ENCODE data around the gene FOXP1.

The FOXP1 gene

GRCh38 chr3:71503525-71504249 is 79.8 kb downstream of the FOXP1 start:
- no peak for DNase-seq

- DNase-seq = no peak
Measured at GRCh38 chr3:71502066-71502625, 81.4 kb downstream of the FOXP1 start.

GRCh38 chr3:71500696-71501095 is 82.8 kb downstream of the FOXP1 start:
- no peak for DNase-seq

GRCh38 chr3:71499227-71499876 is 84.2 kb downstream of the FOXP1 start:
- no peak for DNase-seq

GRCh38 chr3:71498543-71498942 is 85.0 kb downstream of the FOXP1 start:
- no peak for DNase-seq

- DNase-seq = no peak
Measured at GRCh38 chr3:71497971-71498444, 85.5 kb downstream of the FOXP1 start.

GRCh38 chr3:71497367-71497897 is 86.1 kb downstream of the FOXP1 start:
- DNase-seq = no peak

- DNase-seq = peak; percentile 50
Measured at GRCh38 chr3:71495708-71496472, 87.6 kb downstream of the FOXP1 start.

- DNase-seq = no peak
Measured at GRCh38 chr3:71494212-71494611, 89.3 kb downstream of the FOXP1 start.

- DNase-seq = peak; percentile 84
Measured at GRCh38 chr3:71492974-71493771, 90.4 kb downstream of the FOXP1 start.

GRCh38 chr3:71492566-71492965 is 91.0 kb downstream of the FOXP1 start:
- DNase-seq = peak; percentile 80

GRCh38 chr3:71491154-71491752 is 92.3 kb downstream of the FOXP1 start:
- peak; percentile 33 for DNase-seq

GRCh38 chr3:71490692-71491091 is 92.8 kb downstream of the FOXP1 start:
- peak; percentile 29 for DNase-seq

GRCh38 chr3:71489315-71489761 is 94.2 kb downstream of the FOXP1 start:
- DNase-seq = peak; percentile 69

GRCh38 chr3:71488882-71489281 is 94.6 kb downstream of the FOXP1 start:
- no peak for DNase-seq

- DNase-seq = peak; percentile 28
Measured at GRCh38 chr3:71488391-71488809, 95.1 kb downstream of the FOXP1 start.

GRCh38 chr3:71487418-71487817 is 96.1 kb downstream of the FOXP1 start:
- DNase-seq = peak; percentile 34

GRCh38 chr3:71486831-71487230 is 96.7 kb downstream of the FOXP1 start:
- peak; percentile 49 for DNase-seq

GRCh38 chr3:71485896-71486295 is 97.6 kb downstream of the FOXP1 start:
- DNase-seq = no peak

GRCh38 chr3:71484452-71484851 is 99.1 kb downstream of the FOXP1 start:
- no peak for DNase-seq

- DNase-seq = no peak
Measured at GRCh38 chr3:71484047-71484446, 99.5 kb downstream of the FOXP1 start.

GRCh38 chr3:71482771-71483170 is 100.8 kb downstream of the FOXP1 start:
- DNase-seq = no peak
